Stimulated activated CD8-positive, alpha-beta memory T cell treated with anti-CD3 and anti-CD28 coated beads, Interleukin-15, amount 100 ng/mL, for 24 hours (primary cell): ENCODE data around the gene HTRA2.
"Not testable (repeated sequence)": the region's sequence is repeated elsewhere in the genome, so short reads cannot be mapped to it uniquely, and the experiment has no call there.

Source experiments
- DNase-seq: peaks from one replicate; pipeline ENCODE4 v3.0.0-alpha.2; 2020; ENCODE audit warnings: low read depth

The HTRA2 gene

GRCh38 chr2:74529357-74530238 is at the start of gene HTRA2, which contains the start of gene AUP1:
Gene HTRA2 (plus strand): TSS chr2:74529933. CDS start chr2:74530007, 74 bp downstream.
Gene AUP1 (minus strand): TSS chr2:74529706. CDS start chr2:74529629, 77 bp downstream.
- DNase-seq: peak; percentile 75

GRCh38 chr2:74481431-74481830 is 48.3 kb upstream of the HTRA2 start:
- no peak for DNase-seq

GRCh38 chr2:74481961-74482800 is 47.6 kb upstream of the HTRA2 start:
- DNase-seq: no peak

GRCh38 chr2:74482801-74483674 is 46.7 kb upstream of the HTRA2 start, which contains the start of the genes CCDC142 and TTC31:
Gene CCDC142 (minus strand): TSS chr2:74482998. CDS start chr2:74482837, 161 bp downstream.
Gene TTC31 (plus strand): TSS chr2:74483081. CDS start chr2:74483096, 15 bp downstream.
- DNase-seq: peak; percentile 66

- DNase-seq: not testable (repeated sequence)
These were observed 46.0 kb upstream of the HTRA2 start for GRCh38 chr2:74483675-74484164.

GRCh38 chr2:74486141-74486540 is 43.6 kb upstream of the HTRA2 start:
- no peak for DNase-seq

- no peak for DNase-seq
These were observed 40.9 kb upstream of the HTRA2 start for GRCh38 chr2:74488643-74489481.

GRCh38 chr2:74489906-74490305 is 39.8 kb upstream of the HTRA2 start:
- no peak for DNase-seq

- no peak for DNase-seq
These were observed 37.8 kb upstream of the HTRA2 start for GRCh38 chr2:74491648-74492544.

- no peak for DNase-seq
These were observed 36.2 kb upstream of the HTRA2 start for GRCh38 chr2:74493546-74493945.

- no peak for DNase-seq
These were observed 34.3 kb upstream of the HTRA2 start for GRCh38 chr2:74495440-74495839.

- no peak for DNase-seq
These were observed 32.5 kb upstream of the HTRA2 start for GRCh38 chr2:74496997-74497776.

- DNase-seq: no peak
These were observed 31.8 kb upstream of the HTRA2 start for GRCh38 chr2:74497777-74498499.

GRCh38 chr2:74498500-74499266 is 31.1 kb upstream of the HTRA2 start:
- no peak for DNase-seq

GRCh38 chr2:74499267-74499939 is 30.3 kb upstream of the HTRA2 start, which contains the start of gene LBX2:
Gene LBX2 (minus strand): TSS chr2:74499603. CDS start chr2:74499537, 66 bp downstream.
- no peak for DNase-seq

GRCh38 chr2:74499940-74500577 is 29.7 kb upstream of the HTRA2 start:
- DNase-seq: no peak
